GM23248 (cell line): ENCODE data around the gene SLC2A3.
"Not testable (repeated sequence)": the region's sequence is repeated elsewhere in the genome, so short reads cannot be mapped to it uniquely, and the experiment has no call there.

Experiments used
- EZH2 ChIP-seq: fragments of 200-600 bp; sonication (generic); IDR thresholded peaks from 2 replicates; pipeline ENCODE4 v1.6.1; 2018; ENCODE audit warnings: antibody characterized with exemption, mild to moderate bottlenecking; ENCODE audit not compliant: insufficient read depth, poor library complexity, severe bottlenecking
- EZH2phosphoT487 ChIP-seq: fragments of 200-600 bp; sonication (generic); IDR thresholded peaks from 2 replicates; pipeline ENCODE4 v1.6.1; 2018; ENCODE audit warnings: antibody characterized with exemption, moderate library complexity, mild to moderate bottlenecking, low read depth; ENCODE audit not compliant: insufficient read depth

DNA sequence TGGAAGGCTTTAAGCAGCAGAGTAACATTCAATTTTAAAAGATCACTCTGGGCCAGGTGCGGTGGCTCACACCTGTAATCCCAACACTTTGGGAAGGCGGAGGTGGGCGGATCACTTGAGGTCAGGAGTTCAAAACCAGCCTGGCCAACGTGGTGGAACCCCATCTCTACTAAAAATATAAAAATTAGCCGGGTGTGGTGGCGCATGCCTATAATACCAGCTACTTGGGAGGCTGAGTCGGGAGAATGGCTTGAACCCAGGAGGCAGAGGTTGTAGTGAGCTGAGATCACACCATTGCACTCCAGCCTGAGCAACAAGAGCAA, 17.8 kb downstream of the SLC2A3 start:
- not testable (repeated sequence) for TF ChIP-seq EZH2, EZH2phosphoT487
